ENCODE measurements around the gene PAQR3. TPM values are rescaled to one million over a fixed set of nuclear protein-coding genes. Genes with fewer than 3 reads are reported as not detected.

PAQR3 gene
- total RNA-seq (2011; cell fraction: chromatin; rRNA removed; ENCODE audit: low replicate concordance), result 30.4 and 87.1 TPM in 2 replicates
- 11.0 and 17.4 TPM in 2 replicates for total RNA-seq (2011; cell fraction: nucleolus; rRNA removed)
- 43.8 and 82.7 TPM in 2 replicates for total RNA-seq (2011; cell fraction: nucleoplasm; rRNA removed)
- total RNA-seq (2014; rRNA removed), result 15.3 and 21.6 TPM in 2 replicates
- total RNA-seq (2014; rRNA removed; fragmentation: Illumina TruSeq; extraction: Trizol), result 37.5 TPM in 2 replicates
- 27.6 and 31.6 TPM in 2 replicates for total RNA-seq (2015; rRNA removed; fragmentation: Illumina TruSeq; extraction: Trizol)
- 33.1 and 33.9 TPM in 2 replicates for total RNA-seq (2021)
- 56.1 and 77.1 TPM in 2 replicates for polyA plus RNA-seq (2011; rRNA removed)
- 20.8 and 58.9 TPM in 2 replicates for polyA plus RNA-seq (2011; cell fraction: cytosol; rRNA removed)
- polyA plus RNA-seq (2011; cell fraction: nucleus; rRNA removed), result 63.4 and 98.2 TPM in 2 replicates
- 29.2 and 31.4 TPM in 2 replicates for polyA plus RNA-seq (2012)
- 29.7 and 32.8 TPM in 2 replicates for polyA plus RNA-seq (2014; fragmentation: Illumina TruSeq; extraction: Trizol)
- polyA plus RNA-seq (2014; fragmentation: Nextera tagmentation; extraction: Ambion mirVana), result 10 to 100 TPM; 10.7 to 12.7 TPM
- polyA plus RNA-seq (2014; rRNA removed), result 20.5 and 31.8 TPM in 2 replicates
- polyA minus RNA-seq (2011; rRNA and poly(A)+ RNA removed), result 99.5 and 126 TPM in 2 replicates
- polyA minus RNA-seq (2011; cell fraction: cytosol; rRNA and poly(A)+ RNA removed), result 40.8 and 41.1 TPM in 2 replicates
- polyA minus RNA-seq (2011; cell fraction: nucleus; rRNA and poly(A)+ RNA removed), result 32.9 and 52.4 TPM in 2 replicates
- percentile 81 among the genes with signal in this experiment for Bru-seq, nascent RNA
- percentile 80 among the genes with signal in this experiment for BruChase-seq, experiment 1, labeled RNA remaining after a 2-hour chase
- percentile 82 among the genes with signal in this experiment for BruChase-seq, experiment 2, labeled RNA remaining after a 6-hour chase
- long read RNA-seq, experiment 1, full-length matches to known transcripts, result 93 of 135 reads
- long read RNA-seq, experiment 1, partial matches to known transcripts, result 7 of 135 reads
- long read RNA-seq, experiment 1, other reads (novel, unspliced or antisense), result 35 of 135 reads
- long read RNA-seq, experiment 2, partial matches to known transcripts, result 0 of 9 reads
- long read RNA-seq, experiment 2, other reads (novel, unspliced or antisense), result 9 of 9 reads
- long read RNA-seq, experiment 3, full-length matches to known transcripts, result 2 of 4 reads
- long read RNA-seq, experiment 3, partial matches to known transcripts, result 0 of 4 reads
- long read RNA-seq, experiment 3, other reads (novel, unspliced or antisense), result 2 of 4 reads

GRCh38 chr4:78938868-78939666 is at the start of gene PAQR3:
Gene PAQR3, minus strand, starts transcription at chr4:78939438. Its CDS starts 214 bp downstream, at chr4:78939224.
- Histone ChIP-seq H3K79me2 (ENCODE audit: control insufficient read depth, insufficient read depth, low read length) (peaks cover 29% of the 10 kb centered on the region), H3K4me3 (peak within 1 kb of the TSS; percentile 68), H3K36me3 (ENCODE audit: control insufficient read depth, insufficient read depth, low read length) (peaks cover 7% of the 10 kb centered on the region; the same call in 2 of the 3 replicates), H3K9ac (ENCODE audit: insufficient read depth in 1 of 2, low read depth in 2 of 2, low read length in 2 of 2) (peak within 1 kb of the TSS; percentile 82 to 99), H3K27me3 (ENCODE audit: control insufficient read depth in 2 of 2, insufficient read depth in 2 of 2, low read length in 2 of 2) (no peaks in the 10 kb centered on the region), H3K27ac (ENCODE audit: extremely low read depth, low read depth, low read length) (peak within 1 kb of the TSS; percentile 68), H3K4me1 (replicated peaks in 1 of 2; ENCODE audit: control insufficient read depth in 2 of 2, insufficient read depth in 2 of 2, low read length in 2 of 2) (peaks cover 10 to 19% of the 10 kb centered on the region in 2 experiments; a peak in 4 of 5 replicates), H3K9me1 (ENCODE audit: control insufficient read depth, insufficient read depth, low read length) (no peaks in the 10 kb centered on the region), H3K9me3 (replicated peaks; ENCODE audit: control insufficient read depth, insufficient read depth, low read depth, low read length) (no peaks in the 10 kb centered on the region), H4K20me1 (replicated peaks; ENCODE audit: control insufficient read depth, insufficient read depth, low read length) (no peaks in the 10 kb centered on the region), H2AFZ (ENCODE audit: low read depth, low read length) (peak within 1 kb of the TSS; percentile 98), H3K4me2 (ENCODE audit: insufficient read depth, low read length) (peak within 1 kb of the TSS; percentile 91)
- in situ Hi-C loops (cut with MboI), result no loop called here
- ATAC-seq, result peak; percentile 95
- BruUV-seq (replicated peaks), result no TSS peak
- peak; percentile 48 for FAIRE-seq
- intact Hi-C loops (cut with micrococcal nuclease), result no loop called here
- ChIA-PET POLR2A (interaction anchor here (0.7 to 1.2 kb wide), 4 partner anchors 12 to 274 kb away, joined by 3 to 6 read pairs (median 4); no protein-coding TSS in a partner anchor), CTCF (ENCODE audit: low intra/inter-chr PET ratio) (no interaction called here)
- WGBS (ENCODE audit: insufficient coverage, low coverage, missing lambda C conversion rate), result under 1% methylated on average over 63 of the region's 77 CpGs
- DNase-seq (ENCODE audit: extremely low read depth in 1 of 4, low spot score in 3 of 4), result peak; percentile 91 to 95 (median 94)
- TF ChIP-seq ZNF212 (CRISPR knock-in tag; IDR thresholded peaks at IDR 0.05) (no peak), NCOA2 (IDR thresholded peaks at IDR 0.05; ENCODE audit: partially characterized antibody in 2 of 2) (no peak), NONO (IDR thresholded peaks at IDR 0.05; ENCODE audit: low read depth in 2 of 2, low read length in 1 of 2) (peak; percentile 73 to 87), ZNF609 (CRISPR knock-in tag; IDR thresholded peaks at IDR 0.05; ENCODE audit: borderline replicate concordance) (no peak), ID3 (CRISPR knock-in tag; IDR thresholded peaks at IDR 0.05) (no peak), ID3 (tag; IDR thresholded peaks at IDR 0.05) (peak; percentile 68; the same call in 1 of the 2 replicates), ETV6 (IDR thresholded peaks at IDR 0.05; ENCODE audit: borderline replicate concordance in 1 of 2, low read depth in 2 of 2, low read length in 1 of 2) (no peak), ETV6 (CRISPR knock-in tag; IDR thresholded peaks at IDR 0.05; ENCODE audit: borderline replicate concordance) (no peak)

Measured in K562 (cell line).